Measurements from ENCODE around the gene LYZL1. TPM values are rescaled to one million over a fixed set of nuclear protein-coding genes. Genes with fewer than 3 reads are reported as not detected.
"Not testable (repeated sequence)": the region's sequence is repeated elsewhere in the genome, so short reads cannot be mapped to it uniquely, and the experiment has no call there.

LYZL1 gene
- total RNA-seq, 1 donor = not detected

DNA sequence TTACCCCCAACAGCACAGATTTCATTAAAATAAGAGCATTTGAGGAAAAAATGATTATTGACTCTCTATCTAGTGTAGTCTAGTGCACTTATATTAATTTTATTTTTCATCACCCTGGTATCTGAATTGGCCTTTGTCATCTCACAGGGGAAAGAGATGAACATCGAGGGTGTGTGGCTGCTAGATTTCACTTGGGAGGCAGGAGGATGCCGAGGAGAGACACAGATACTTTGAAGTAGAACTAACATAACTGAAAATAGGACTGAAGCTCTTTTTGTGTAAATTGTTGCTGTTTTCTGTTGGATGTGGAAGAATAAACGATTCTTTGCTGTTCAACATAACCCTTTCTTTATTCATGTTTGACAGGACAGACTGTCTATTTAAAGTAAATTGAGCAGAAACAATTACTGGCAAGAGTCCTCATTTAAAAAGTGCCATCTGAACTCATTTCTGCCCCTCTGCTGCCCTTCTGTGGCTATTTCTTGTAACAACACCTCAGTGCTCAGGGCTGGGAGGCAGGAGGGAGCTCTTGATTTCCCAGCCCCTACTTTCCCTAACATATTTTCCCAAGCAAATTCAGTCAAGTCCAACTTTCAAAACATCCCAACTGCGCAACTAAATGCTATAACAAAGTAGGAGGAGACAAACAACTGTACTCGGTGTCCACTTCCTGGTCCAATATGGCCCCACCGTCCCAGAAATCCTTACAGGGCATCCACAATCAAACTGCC is 15.6 kb downstream of the LYZL1 start:
- peak in 2 of 3 donors; percentile 38 to 77 for DNase-seq (ENCODE audit: low read depth in 2 of 3, low spot score in 2 of 3)

- DNase-seq (ENCODE audit: low read depth in 2 of 3, low spot score in 2 of 3) = peak in 2 of 3 donors; percentile 7 to 50
Measured at GRCh38 chr10:29304995-29305335, 16.1 kb downstream of the LYZL1 start.

DNA sequence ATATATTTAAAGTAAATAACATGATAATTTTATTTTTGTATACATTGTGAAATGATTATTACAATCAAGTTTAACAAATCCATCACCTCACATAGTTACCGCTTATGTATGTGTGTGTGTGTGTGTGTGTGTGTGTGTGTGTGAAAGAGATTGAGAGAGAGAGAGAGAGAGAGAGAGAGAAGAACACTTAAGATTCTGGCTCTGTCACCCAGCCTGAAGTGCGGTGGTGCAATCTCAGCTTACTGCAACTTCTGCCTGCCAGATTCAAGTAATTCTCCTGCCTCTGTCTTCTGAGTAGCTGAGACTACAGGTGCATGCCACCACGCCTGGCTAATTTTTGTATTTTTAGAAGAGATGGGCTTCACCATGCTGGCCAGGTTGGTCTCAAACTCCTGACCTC is 17.8 kb downstream of the LYZL1 start:
- DNase-seq (ENCODE audit: low read depth in 2 of 3, low spot score in 2 of 3) = no peak

- DNase-seq (ENCODE audit: low read depth in 2 of 3, low spot score in 2 of 3) = not testable (repeated sequence)
Measured at GRCh38 chr10:29308142-29308541, 19.3 kb downstream of the LYZL1 start.

DNA sequence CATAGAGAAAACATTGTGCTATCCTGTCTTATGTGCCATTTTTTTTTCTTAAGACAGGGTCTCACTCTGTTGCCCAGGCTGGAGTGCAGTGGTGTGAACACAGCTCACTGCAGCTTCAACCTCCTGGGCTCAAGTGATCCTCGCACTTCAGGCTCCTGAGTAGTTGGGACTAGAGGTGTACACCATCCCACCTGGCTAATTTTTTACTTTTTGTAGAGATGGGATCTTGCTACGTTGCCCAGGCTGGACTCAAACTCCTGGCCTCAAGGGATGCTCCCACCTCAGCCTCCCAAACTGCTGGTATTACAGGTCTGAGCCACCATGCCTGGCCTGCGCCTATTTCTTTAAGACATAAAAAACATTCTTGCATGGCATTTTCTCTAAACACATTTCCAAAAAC is 20.6 kb downstream of the LYZL1 start:
- DNase-seq (ENCODE audit: low read depth in 2 of 3, low spot score in 2 of 3) = no peak

GRCh38 chr10:29310463-29310862 is 21.6 kb downstream of the LYZL1 start:
- DNase-seq (ENCODE audit: low read depth in 2 of 3, low spot score in 2 of 3) = not testable (repeated sequence)

DNA sequence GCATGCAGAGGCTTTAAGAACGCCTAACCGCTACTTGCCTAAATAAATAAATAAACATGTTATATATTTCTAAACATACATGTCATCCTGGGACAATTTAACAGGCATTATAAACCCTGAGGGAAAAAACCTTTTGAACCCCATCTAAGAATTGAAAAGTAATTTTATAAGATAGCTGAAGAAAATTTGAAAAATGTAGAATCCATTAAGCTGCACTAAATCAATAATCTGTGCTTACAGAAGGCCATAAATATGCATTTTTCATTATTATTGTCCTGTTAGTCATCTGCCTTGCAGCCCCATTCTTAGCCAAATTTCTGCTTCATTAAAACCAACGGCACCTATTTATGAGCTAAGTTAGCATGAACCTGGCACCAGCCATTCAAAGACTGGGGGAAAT is 24.2 kb downstream of the LYZL1 start:
- DNase-seq (ENCODE audit: low read depth in 2 of 3, low spot score in 2 of 3) = no peak

DNA sequence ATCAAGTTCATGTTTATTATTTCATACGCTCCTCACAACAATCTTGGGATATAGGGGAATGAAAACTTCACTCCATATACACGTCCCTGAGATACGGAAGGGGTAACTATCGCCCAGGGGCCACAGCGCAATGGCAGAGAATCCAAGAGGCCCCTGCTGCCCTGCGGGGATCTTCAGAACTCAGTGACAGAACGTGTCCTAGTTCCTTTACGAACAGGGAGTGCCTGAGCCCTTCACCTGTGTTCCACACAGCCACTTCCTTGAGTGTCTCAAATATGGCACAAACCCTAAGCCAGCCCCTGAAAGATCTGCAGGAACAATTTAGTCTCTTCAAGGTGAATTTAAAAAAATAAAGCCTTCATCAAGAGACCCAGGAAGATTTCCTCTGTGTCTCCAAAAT is 25.9 kb downstream of the LYZL1 start:
- no peak for DNase-seq (ENCODE audit: low read depth in 2 of 3, low spot score in 2 of 3)

- DNase-seq (ENCODE audit: low read depth in 2 of 3, low spot score in 2 of 3) = no peak
Measured at GRCh38 chr10:29315814-29316213, 26.9 kb downstream of the LYZL1 start.

DNA sequence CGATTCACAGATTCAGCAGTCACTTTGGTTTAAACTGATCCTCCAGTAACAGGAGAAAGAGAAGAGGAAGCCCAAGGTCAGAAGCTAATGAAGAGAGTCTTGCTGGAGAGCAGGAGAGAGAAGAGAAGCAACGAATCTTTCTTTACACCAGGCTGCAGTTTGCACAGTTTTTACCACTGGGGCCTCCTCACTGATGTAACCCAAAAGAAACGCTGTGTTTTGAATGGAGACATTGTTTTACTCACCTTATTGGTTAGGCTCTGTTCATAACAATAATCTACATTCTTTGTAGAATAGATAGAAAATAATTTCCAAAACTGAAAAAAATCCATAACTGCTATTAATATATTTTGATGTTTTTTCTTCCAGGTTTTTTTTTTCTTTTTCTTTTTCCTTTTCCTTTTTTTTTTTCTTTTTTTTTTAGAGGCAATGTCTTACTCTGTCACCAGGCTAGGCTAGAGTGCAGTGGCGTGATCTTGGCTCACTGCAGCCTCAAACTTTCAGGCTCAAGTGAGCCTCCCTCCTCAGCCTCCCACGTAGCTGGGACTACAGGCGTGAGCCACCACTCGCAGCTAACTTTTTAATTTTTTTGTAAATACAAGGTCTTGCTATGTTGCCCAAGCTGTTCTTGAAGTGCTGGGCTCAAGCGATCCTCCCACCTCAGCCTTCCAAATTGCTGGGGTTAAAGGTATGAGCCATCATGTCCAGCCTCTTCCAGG is 27.6 kb downstream of the LYZL1 start:
- DNase-seq (ENCODE audit: low read depth in 2 of 3, low spot score in 2 of 3) = no peak

DNA sequence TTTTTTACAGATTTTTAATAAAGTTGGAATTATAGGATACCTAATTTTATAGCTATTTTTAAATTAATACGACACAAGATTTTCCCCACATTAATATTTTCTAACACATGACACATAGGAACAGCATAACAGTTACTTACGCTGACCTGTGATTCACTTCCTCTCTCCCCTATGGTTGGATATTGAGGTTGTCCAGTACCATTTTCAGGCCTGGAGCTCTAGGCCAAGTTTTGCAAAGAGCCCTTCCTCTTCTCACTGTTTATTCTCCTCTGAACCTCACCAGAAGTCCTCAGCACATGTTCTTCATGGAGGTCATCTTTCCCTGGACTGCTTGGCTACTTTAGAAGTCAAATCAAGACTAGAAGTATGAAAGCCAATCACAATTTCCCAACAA is 28.2 kb downstream of the LYZL1 start:
- DNase-seq (ENCODE audit: low read depth in 2 of 3, low spot score in 2 of 3) = no peak

DNA sequence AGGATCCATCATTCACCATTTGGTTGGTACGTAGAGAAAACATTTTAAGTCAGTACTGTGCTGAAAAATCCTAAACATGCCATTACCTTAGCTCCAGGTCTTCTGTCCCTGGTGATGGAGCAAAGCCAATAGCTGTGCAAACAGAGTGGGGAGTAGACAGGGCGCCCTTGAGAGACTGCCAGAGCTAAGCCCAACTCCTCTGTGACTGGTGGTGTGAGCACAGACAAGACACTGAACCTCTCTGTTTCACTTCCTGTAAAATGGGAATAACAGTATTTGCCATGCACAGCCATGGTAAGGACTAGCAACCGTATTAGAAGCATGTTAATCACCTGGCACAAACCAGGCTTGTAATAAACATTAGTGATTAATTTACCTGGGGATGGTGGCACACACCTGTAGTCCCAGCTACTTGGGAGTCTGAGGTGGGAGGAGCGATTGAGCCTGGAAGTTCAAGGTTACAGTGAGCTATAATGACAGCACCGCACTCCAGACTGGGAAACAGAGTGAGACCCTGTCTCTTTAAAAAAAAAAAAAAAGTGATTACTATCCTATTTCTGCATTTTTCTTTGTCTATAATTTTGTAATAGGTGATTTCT is 28.7 kb downstream of the LYZL1 start:
- no peak for DNase-seq (ENCODE audit: low read depth in 2 of 3, low spot score in 2 of 3)

DNA sequence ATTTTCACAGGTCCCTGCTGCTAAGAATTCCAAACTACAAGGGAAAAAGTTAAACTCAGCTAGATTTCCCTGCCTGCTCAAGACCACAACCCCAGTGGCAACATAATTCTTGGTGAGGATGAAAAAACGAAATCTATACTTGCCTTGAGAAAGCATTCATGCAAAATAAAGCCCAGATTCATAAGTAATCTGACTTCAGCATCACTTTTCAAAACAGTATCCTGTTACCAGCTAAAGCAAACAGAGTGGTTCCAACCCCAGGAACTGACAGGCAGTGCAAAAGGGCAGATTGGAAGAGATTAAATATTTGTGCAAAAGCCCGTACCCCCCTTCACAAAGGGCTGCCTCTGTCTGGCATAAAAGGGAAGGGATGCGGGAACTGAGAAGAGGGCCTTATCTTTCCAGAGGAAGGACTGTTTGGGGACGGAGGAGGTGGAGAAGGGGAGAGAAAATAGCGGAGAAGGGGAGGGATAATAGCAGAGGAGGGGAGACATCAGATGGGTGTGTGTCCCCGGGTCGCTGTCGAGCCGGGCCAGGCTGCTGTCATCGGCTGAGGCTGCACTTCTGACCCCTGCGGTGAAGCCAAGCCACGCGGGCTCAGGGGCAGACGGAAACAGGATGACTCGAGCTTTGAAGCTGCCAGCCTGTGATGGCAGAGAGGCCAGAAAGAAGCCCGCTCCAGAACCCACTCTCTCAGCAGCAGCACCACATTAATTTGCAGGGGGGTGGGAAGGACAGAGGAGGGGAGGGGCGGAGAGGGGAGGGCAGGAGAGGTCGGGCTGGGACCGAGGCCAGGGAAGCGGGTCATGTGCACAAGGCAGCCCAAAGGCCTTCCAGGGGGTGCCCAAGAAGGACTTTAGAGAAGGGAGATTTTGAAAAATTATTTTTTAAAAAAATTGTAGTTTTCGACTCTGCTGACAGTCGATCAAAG is 29.5 kb downstream of the LYZL1 start:
- DNase-seq (ENCODE audit: low read depth in 2 of 3, low spot score in 2 of 3) = peak in 2 of 3 donors; percentile 45 to 77

- no peak for DNase-seq (ENCODE audit: low read depth in 2 of 3, low spot score in 2 of 3)
Measured at GRCh38 chr10:29319205-29319781, 30.4 kb downstream of the LYZL1 start.

GRCh38 chr10:29320680-29321121 is 31.8 kb downstream of the LYZL1 start:
- DNase-seq (ENCODE audit: low read depth in 2 of 3, low spot score in 2 of 3) = not testable (repeated sequence)

DNA sequence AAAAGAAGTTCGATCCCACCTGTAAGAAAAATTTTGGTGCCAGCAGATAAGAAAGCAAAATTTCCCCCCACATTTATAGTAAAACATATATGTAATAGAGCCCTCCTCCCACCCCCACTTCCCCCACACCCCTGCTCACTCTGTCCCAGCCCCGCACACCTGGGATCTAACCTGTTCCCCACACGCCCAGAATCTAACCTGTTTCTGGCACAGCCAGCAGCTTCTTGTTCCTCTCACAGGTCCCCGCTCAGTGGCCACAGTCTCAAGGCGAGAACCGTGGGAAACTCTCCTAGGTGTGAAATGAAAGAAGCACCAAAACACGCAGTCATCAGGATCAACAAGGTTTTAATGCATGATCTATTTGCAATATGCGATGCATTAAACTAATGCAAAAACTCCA is 32.8 kb downstream of the LYZL1 start:
- DNase-seq (ENCODE audit: low read depth in 2 of 3, low spot score in 2 of 3) = no peak

GRCh38 chr10:29322918-29323317 is 34.0 kb downstream of the LYZL1 start:
- DNase-seq (ENCODE audit: low read depth in 2 of 3, low spot score in 2 of 3) = no peak

DNA sequence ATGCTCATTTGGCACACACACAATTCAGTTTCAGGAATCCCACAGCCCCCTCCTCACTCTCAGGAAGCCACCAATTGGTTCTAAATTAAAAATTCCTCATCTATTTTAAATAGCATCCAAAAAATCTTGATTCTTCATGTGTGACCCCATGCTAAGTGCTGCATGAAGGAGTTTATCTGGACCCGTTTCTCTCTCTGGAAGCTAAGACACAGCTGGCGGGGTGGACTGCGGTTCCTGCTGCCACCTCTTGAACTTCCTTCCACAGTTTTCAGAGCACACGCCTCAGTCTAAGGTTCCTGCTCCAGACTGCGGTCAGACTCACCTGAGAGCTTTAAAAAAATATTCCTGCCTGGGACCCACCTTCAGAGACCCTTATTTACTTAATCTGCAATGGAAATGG is 34.5 kb downstream of the LYZL1 start:
- peak in 1 of 3 donors; percentile 53 for DNase-seq (ENCODE audit: low read depth in 2 of 3, low spot score in 2 of 3)

GRCh38 chr10:29324220-29324841 is 35.5 kb downstream of the LYZL1 start:
- DNase-seq (ENCODE audit: low read depth in 2 of 3, low spot score in 2 of 3) = no peak

- DNase-seq (ENCODE audit: low read depth in 2 of 3, low spot score in 2 of 3) = no peak
Measured at GRCh38 chr10:29326299-29326698, 37.4 kb downstream of the LYZL1 start.

Data from hematopoietic multipotent progenitor cell (in vitro differentiated cells).